Left forelimb (tissue), 1 donor: ENCODE measurements around the gene RAD54L.
"Not testable (repeated sequence)": the region's sequence is repeated elsewhere in the genome, so short reads cannot be mapped to it uniquely, and the experiment has no call there.

Experiments used
- DNase-seq: peaks from one replicate; pipeline ENCODE4 v3.0.0-alpha.2; 2018; ENCODE audit warnings: low spot score

Gene RAD54L

GRCh38 chr1:46241733-46242132 lies 5.8 kb upstream of the RAD54L start:
- not testable (repeated sequence) for DNase-seq

DNA sequence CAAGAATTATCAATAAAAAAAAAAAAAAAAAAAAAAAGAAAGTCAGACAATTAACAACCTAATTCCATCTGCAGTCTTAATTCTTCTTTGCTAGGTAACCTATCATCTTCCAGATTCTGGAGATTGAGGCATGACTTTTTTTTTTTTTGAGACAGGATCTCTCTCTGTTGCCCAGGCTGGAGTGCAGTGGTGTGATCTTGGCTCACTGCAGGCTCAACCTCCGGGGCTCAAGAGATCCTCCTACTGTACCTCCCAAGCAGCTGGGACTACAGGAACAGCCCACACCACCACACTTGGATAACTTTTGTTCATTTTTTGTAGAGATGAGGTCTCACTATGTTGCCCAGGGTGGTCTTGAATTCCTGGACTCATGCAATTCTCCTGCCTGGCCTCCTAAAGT lies 4.6 kb upstream of the RAD54L start:
- DNase-seq = no peak

GRCh38 chr1:46243831-46244230 lies 3.7 kb upstream of the RAD54L start:
- not testable (repeated sequence) for DNase-seq

- no peak for DNase-seq
Measured at GRCh38 chr1:46244656-46245371, 2.7 kb upstream of the RAD54L start.

DNA sequence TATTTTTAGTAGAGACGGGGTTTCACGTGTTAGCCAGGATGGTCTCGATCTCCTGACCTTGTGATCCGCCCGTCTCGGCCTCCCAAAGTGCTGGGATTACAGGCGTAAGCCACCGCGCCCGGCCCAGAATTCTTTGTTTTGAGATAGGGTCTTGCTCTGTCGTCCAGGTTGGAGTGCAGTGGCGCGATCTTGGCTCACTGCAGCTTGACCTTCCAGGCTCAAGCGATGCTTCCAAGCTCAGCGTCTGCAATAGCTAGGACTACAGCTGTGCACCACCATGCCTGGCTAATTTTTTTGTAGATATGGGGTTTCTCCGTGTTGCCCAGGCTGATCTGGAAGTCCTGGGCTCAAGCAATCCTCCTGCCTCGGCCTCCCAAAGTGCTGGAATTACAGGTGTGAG lies 1.4 kb upstream of the RAD54L start:
- DNase-seq = not testable (repeated sequence)

DNA sequence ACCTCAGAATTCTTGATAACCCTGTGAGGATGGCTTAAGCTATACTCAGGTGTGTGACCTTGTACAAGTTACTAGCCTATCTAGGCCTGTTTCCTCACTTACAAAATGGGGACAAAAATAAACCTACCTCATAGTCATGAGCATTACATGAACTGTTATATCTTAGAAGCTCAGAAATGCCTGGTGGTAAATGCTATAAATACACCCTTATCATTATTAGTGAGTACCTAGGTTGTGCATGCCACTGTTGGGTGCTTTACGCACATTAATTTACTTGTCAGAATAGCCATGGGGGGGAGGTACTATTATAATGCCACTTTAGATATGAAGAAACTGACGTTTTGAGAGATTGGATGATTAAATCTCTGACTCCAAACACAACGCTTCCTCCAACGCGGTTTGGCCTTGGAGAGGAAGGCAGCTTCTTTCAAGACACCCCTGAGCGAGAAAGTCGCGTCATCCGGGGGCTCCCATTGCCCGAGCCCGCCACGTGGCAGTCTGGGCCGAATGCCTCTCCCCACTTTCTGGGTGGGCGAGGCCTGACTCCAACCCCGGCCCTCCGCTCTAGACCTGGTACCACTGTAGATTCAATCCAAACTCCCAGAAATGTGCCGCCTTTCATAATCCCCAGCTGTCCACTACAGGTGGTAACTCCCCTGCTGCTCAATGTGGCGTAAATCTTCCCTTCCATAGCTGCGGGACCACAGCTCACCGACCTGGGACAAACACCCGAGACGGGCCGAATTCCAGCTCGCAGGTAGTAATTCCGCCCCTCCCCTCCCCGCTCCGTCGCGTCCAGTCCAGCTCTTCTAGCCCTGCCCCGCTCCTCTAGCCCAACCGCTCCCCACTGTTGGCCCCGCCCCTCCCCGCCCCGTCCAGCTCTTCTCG lies 771 bp upstream of the RAD54L start:
- DNase-seq = no peak

DNA sequence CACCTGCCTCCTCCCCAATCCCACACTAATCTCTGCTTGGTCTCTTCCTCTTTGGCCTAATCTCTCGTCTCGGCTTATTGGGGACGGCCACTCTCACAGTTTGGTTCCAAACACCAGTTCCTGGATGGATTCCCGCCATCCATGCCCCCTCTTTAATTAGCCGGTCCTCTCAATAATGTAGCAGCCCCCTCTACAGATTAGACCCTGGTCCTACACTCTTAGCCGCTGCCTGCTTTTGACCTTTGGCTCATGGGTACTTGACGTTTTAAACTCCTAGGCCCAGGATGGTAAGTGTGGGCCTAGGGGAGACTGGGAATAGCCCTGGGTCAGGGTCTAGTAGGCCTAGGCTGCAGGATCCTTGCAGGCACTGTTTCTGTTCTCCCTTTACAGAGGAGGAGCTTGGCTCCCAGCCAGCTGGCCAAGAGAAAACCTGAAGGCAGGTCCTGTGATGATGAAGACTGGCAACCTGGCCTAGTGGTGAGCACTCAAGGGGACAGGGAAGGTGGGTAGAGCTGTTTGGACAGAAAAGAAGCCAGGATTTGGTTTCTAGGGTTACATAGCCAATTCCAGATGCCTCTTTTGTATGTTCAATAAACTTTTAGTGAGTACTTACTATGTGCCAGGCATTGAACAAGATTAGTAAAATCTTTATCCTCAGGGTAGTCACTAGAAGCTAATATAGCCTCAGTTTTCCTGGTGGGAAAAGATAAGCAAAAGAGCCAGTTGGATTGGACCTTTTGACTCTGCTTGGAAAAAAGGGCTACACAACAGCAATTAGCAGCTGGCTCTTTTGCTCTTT lies 758 bp downstream of the RAD54L start:
- DNase-seq = no peak

DNA sequence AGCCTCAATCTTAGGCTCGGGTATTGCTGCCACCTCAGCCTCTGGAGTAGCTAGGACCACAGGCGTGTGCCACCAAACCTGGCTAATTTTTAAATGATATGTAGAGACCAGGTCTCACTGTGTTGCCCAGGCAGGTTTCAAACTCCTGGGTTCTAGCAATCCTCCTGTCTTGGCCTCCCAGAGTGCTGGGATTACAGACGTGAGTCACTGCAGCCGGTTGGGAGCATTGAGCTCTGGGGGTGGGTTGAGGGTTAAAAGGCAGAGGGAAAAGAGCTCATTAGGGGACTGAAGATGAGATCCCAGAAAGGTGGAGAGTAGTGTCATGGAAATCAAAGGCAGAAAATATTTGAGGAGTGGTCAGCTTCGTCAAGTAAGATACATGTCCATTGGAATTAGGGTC lies 7.1 kb downstream of the RAD54L start:
- no peak for DNase-seq

DNA sequence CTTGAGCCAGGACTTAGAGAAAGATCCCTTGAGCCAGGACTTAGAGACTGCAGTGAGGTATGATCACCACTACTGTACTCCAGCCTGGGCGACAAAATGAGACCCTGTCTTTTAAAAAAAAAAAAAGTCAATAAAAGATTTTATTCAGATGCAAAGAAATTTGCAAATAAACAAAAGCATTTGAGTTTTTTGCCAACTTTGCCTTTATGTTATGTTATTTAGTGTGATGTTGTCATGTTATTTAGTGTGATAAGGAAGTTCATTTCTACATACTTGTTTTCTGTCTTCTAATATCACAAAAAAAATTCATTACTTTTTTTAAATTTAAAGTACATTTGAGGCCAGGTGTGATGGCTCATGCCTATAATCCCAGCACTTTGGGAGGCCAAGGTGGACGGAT lies 9.0 kb downstream of the RAD54L start:
- no peak for DNase-seq

DNA sequence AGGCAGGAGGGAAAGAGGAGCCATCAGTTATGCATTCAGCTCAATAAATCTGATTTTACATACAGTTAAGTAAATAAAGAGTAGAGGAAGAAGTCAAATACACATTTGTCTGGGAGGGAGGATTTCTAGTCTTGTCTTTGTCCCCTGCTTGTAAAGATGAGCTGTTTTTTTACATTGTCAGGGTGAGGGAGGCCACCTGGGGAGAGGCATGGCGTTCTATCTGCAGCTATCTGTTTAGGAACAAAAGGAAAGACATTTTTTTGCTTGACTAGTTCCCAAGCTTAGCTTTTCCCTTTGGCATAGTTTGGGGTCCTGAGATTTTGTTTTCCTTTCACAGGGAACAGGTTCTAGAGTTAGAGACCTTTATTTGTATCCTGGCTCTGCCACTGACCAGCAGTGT lies 14.9 kb downstream of the RAD54L start:
- no peak for DNase-seq

DNA sequence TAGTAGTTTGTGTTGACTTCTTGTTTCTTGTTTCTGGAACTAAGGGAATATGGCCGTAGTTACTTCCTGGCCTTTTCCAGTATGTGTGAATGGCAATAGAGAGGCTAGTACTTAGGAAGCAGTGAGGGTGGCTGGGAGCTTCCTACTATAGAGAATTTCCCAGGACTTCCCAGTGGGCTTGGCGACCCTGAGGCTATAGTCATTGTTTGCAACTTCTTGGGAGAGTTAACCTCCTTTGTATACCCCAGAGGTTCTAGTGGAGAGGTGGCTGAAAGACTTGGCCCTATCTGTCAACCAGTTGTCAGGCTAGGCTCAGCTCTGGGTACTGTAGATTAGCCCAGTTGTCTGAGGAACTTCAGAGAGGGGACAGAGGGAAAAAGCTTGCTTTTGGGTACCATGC lies 15.6 kb downstream of the RAD54L start:
- no peak for DNase-seq

DNA sequence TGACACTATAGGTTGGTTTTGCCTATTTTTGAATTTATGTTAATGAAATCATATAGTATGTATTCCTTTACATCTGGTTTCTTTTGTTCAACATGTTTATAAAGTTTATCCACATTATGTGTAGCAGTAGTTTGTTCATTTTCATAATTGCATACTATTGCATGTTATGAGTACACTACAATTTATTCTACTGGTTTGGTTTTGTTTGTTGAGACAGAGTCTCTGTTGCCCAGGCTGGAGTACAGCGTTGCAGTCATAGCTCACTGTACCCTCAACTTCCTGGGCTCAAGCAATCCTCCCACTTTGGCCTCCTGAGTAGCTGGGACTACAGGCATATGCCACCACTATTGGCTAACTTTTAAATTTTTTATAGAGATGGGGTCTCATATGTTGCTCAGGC lies 21.0 kb downstream of the RAD54L start:
- no peak for DNase-seq

DNA sequence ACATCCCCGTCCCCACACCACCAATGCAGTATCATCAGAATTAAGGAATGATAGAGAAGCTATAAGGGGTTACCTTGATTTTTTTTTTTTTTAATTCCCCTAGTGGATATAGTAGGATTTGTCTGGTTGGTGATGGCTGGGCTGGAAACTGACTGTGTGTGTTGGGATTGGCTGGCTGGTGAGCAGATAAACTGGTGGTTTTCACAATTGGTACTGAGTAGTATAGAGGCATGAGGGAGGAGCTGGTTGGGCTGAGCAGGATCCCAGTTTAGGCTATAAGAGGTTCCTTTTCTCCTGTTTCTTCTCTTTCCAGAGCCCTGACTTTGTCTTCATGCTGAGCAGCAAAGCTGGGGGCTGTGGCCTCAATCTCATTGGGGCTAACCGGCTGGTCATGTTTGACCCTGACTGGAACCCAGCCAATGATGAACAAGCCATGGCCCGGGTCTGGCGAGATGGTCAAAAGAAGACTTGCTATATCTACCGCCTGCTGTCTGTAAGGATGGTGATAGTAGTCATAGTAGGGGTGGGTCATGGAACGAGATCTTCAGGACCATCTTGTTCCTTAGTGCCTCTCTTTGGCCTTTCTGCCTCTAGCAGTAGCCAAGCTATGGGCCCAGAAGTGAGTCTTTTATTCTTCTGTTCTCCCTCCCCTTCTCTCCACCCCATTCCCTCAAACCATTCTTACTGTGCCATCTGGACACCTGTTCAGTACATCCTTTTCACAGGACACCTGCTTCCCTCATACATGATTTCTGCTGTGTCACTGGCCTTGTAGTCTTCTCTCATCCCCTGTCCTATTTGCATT lies 26.9 kb downstream of the RAD54L start:
- DNase-seq = no peak

DNA sequence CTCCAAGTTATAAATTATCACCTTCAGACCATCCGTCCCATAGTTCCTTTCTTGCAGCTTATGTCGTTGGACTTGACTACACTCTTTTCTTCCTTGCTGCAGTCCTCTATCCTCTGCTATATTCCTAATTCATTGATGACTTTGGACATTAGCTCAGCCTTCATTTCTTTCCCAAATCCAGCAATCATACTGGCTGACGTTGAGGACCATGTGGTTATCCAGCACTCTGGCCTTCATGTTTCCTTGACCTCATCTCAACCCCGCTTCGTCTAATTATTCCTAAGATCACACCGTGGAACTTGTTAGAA lies 27.4 kb downstream of the RAD54L start:
- no peak for DNase-seq

DNA sequence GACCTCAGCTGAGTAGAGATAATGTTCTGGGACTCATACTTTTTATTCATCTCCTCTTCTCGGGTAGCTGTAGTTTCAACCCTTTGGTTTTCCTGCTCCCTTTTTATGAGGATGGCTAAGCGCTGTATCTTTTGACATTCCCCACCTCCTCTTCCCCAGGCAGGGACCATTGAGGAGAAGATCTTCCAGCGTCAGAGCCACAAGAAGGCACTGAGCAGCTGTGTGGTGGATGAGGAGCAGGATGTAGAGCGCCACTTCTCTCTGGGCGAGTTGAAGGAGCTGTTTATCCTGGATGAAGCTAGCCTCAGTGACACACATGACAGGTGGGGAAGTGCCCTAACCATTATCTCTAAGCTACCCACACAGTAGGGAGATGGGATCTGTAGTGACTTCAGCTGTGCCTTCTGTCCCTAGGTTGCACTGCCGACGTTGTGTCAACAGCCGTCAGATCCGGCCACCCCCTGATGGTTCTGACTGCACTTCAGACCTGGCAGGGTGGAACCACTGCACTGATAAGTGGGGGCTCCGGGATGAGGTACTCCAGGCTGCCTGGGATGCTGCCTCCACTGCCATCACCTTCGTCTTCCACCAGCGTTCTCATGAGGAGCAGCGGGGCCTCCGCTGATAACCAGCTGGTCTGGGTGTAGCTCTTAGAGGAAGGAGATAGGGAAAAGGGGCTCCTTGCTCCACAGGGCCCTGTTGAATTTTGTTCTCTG lies 30.3 kb downstream of the RAD54L start:
- no peak for DNase-seq

- DNase-seq = no peak
Measured at GRCh38 chr1:46278807-46279206, 31.2 kb downstream of the RAD54L start.

DNA sequence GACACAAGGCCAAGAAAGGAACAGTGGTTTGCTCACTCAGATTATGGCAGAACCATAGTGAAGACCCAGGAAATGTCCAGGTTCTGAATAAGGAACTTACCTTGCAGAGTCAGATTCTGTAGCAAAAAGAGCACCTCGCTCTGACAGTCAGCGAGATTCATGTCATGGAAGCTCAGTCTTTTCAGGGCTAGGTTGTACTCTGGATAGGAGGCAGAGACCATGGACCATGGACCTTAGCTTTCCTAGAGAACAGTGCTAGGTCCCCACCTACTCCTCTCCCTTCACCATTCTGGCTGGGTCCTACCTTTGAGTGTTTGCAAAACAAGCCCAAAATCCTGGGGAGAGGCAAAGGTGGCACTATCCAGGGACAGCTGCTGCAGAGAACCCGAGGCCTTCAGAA lies 32.5 kb downstream of the RAD54L start:
- DNase-seq = no peak

DNA sequence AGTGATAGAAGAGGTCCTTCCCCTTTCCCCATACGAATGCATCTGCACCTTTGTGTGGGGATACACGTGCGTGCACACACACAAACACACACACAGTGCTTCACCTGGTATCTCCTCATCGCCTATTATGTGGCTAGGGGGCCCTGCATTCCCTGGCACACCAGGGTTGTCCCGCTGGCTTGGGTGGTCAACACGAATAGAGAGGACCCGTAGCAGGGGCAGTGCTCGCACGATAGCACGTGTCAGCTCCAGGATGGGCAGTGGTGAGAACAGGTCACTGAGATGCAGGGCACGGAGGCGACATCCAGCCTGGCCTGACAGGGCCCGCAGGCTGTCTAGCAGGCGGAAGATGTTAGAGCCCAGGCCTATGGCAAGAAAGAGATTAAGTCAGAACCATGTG lies 33.5 kb downstream of the RAD54L start:
- no peak for DNase-seq

DNA sequence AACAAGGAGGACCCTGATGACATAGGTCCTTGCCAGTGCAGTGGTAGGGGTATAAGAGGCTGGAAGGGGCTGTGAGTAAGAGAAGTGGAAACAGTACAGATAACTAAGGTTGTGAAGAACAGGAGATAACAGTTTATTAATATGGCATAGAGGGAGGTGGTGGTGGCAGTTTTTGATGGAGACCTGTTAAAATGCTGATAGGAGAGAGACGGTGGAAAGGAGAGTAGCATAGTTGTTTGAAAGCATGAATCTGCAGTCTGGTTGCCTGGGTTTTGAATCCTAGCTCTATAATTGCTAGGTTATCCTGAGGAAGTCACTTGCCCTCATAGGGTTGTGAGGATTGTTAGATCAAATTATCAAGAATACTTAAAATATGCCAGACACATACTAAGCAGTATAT lies 36.5 kb downstream of the RAD54L start:
- no peak for DNase-seq

DNA sequence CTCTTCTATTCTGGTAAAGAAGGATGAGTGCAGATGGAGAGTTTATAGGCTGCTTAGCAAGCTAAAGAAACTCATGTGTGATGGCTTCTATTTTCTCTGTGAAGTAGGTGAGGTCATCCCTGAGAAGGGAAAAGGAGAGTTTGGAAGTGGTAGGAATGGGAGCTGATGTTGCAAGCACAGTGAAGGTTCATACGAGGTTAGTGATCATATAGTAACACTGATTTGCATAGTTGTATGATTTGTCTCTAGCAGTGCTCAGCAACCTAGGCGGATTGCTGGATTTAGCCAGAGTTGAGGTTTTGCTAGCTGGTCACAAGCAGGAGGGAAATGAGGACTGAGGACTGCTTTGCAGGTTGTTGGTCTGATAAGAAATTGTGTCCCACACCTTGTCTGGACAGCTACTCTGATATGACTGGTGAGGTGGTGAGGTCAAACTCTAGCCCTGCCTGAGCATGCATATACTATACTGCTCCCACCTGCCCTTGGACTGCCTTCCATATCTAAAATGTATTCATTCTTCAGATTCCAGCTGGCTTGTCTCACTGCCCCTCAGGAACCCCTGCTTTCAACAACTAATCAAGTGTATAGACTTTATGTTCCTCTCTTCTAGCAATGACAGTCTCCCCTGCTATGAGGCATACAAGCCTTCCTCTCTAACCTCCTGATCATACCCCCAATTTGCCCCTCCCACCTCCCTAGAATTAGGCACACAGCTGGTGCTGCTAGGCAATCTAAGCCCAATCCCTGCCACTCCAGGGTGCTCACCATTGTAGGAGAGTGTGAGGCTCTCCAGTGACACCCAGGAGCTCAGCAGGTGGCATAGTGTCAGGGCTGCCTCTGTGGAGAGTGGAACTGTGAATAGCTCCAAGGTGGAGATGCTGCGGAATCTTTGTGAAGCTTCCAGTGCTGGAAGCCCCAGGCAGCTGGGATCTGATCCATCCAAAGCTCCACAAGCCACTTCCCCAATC lies 37.3 kb downstream of the RAD54L start:
- no peak for DNase-seq
